H1 (cell line): ENCODE measurements around the gene NAXD. TPM values are rescaled to one million over a fixed set of nuclear protein-coding genes. Genes with fewer than 3 reads are reported as not detected.

Experiments used
- CTCF ChIA-PET: fragments of 300-600 bp; sonication (Branson Sonifier 250); formaldehyde crosslinking; loops from one replicate; lab custom pipeline; 2021; ENCODE audit not compliant: partially characterized antibody; lab: Charles Lee
- POLR2A ChIA-PET: fragments of 300-600 bp; sonication (Branson Sonifier 250); formaldehyde crosslinking; loops from one replicate; lab custom pipeline; 2021; ENCODE audit warnings: inconsistent platforms; ENCODE audit not compliant: partially characterized antibody; lab: Charles Lee
- DNase-seq, 2 experiments: peaks; one replicate each; pipeline versions ENCODE4 v3.0.0 to v3.0.0-alpha.2; 2010 to 2022; ENCODE audit warnings: low spot score in 2 of 2, low read depth in 1 of 2, mixed read lengths in 1 of 2
- FAIRE-seq: peaks from 2 replicates; lab custom pipeline; 2011; peaks lifted over from hg19 to GRCh38; lab: Jason Lieb, UNC
- H2AFZ ChIP-seq: 2 replicates; pipeline ENCODE4 v1.8.1; 2012; ENCODE audit warnings: low read length, inconsistent platforms
- H2AK5ac ChIP-seq: 2 replicates; pipeline ENCODE4 v1.6.1; 2013; ENCODE audit warnings: low read depth, low read length
- H2BK120ac ChIP-seq: replicated peaks from 2 replicates; pipeline ENCODE3; 2013; ENCODE audit warnings: low read depth, low read length, inconsistent platforms
- H2BK12ac ChIP-seq: 2 replicates; pipeline ENCODE4 v1.6.1; 2013; ENCODE audit warnings: low read depth, low read length
- H2BK15ac ChIP-seq: 2 replicates; pipeline ENCODE4 v1.6.1; 2013; ENCODE audit warnings: low read length
- H2BK20ac ChIP-seq: 2 replicates; pipeline ENCODE4 v1.6.1; 2013; ENCODE audit warnings: low read length
- H2BK5ac ChIP-seq: 2 replicates; pipeline ENCODE4 v1.6.1; 2013; ENCODE audit warnings: low read depth, low read length
- H3K14ac ChIP-seq: 2 replicates; pipeline ENCODE4 v1.6.1; 2013; ENCODE audit warnings: inconsistent platforms; ENCODE audit not compliant: insufficient read length
- H3K18ac ChIP-seq: 2 replicates; pipeline ENCODE4 v1.6.1; 2013; ENCODE audit warnings: low read length; ENCODE audit errors: extremely low read depth
- H3K23ac ChIP-seq: 2 replicates; pipeline ENCODE4 v1.6.1; 2013; ENCODE audit warnings: inconsistent platforms; ENCODE audit not compliant: insufficient read length
- H3K23me2 ChIP-seq: 2 replicates; pipeline ENCODE4 v1.6.1; 2013; ENCODE audit warnings: low read depth, low read length
- H3K27ac ChIP-seq: 2 replicates; pipeline ENCODE4 v1.6.1; 2011; ENCODE audit warnings: low read depth, low read length, inconsistent platforms
- H3K27me3 ChIP-seq, 4 experiments: replicated peaks in 1 of 4; 1 replicate in 1 of 4; 2 replicates in 3 of 4; pipeline versions ENCODE4 v1.6.1 to v1.8.1; 2011 to 2013; ENCODE audit warnings: low read length in 3 of 4, mild to moderate bottlenecking in 3 of 4, inconsistent platforms in 2 of 4, mixed read lengths in 2 of 4, moderate library complexity in 1 of 4; ENCODE audit not compliant: control insufficient read depth in 3 of 4, insufficient read depth in 3 of 4; ENCODE audit errors: extremely low read depth in 1 of 4
- H3K36me3 ChIP-seq, 4 experiments: 2 replicates each; pipeline versions ENCODE4 v1.6.1 to v1.8.1; 2011 to 2013; ENCODE audit warnings: mild to moderate bottlenecking in 4 of 4, low read length in 3 of 4, moderate library complexity in 2 of 4, control low read depth in 1 of 4, inconsistent platforms in 1 of 4; ENCODE audit not compliant: insufficient read depth in 4 of 4, control insufficient read depth in 2 of 4
- H3K4ac ChIP-seq: replicated peaks from 2 replicates; pipeline ENCODE3; 2013; ENCODE audit warnings: low read length, low read depth, mixed read lengths, inconsistent platforms; ENCODE audit not compliant: insufficient read length
- H3K4me1 ChIP-seq, 4 experiments: replicated peaks in 1 of 4; 1 replicate in 1 of 4; 2 replicates in 3 of 4; pipeline versions ENCODE4 v1.6.1 to v1.8.1; 2011 to 2013; ENCODE audit warnings: low read length in 3 of 4, inconsistent platforms in 2 of 4, mixed read lengths in 1 of 4; ENCODE audit not compliant: insufficient read depth in 4 of 4, control insufficient read depth in 3 of 4
- H3K4me2 ChIP-seq, 2 experiments: 2 replicates each; pipeline versions ENCODE4 v1.6.1 to v1.8.1; 2011 to 2013; ENCODE audit warnings: low read depth in 2 of 2, low read length in 2 of 2, control low read depth in 1 of 2, inconsistent platforms in 1 of 2, mild to moderate bottlenecking in 1 of 2; ENCODE audit not compliant: insufficient read depth in 1 of 2
- H3K4me3 ChIP-seq, 4 experiments: fragments of 200-600, 300-600 bp in 1 of 4; sonication (generic), shearing (Covaris generic), sonication (Bioruptor Twin) in 1 of 4; 2 replicates each; pipeline versions ENCODE4 v1.5.1 to v1.8.1; 2011 to 2016; ENCODE audit warnings: low read length in 4 of 4, low read depth in 3 of 4, control low read depth in 2 of 4, inconsistent platforms in 2 of 4, mild to moderate bottlenecking in 2 of 4, mixed read lengths in 1 of 4, moderate library complexity in 1 of 4; ENCODE audit not compliant: insufficient read depth in 2 of 4; ENCODE audit errors: extremely low read depth in 1 of 4
- H3K56ac ChIP-seq: replicated peaks from 2 replicates; pipeline ENCODE3; 2013; ENCODE audit warnings: low read depth, mild to moderate bottlenecking, mixed read lengths, low read length, inconsistent platforms; ENCODE audit not compliant: insufficient read length
- H3K79me1 ChIP-seq: 2 replicates; pipeline ENCODE4 v1.6.1; 2013; ENCODE audit warnings: low read depth, low read length, control low read depth
- H3K79me2 ChIP-seq, 2 experiments: 2 replicates each; pipeline versions ENCODE4 v1.6.1 to v1.8.1; 2012 to 2013; ENCODE audit warnings: low read length in 2 of 2, mild to moderate bottlenecking in 2 of 2, inconsistent platforms in 1 of 2; ENCODE audit not compliant: insufficient read depth in 2 of 2, control insufficient read depth in 1 of 2
- H3K9ac ChIP-seq, 4 experiments: replicated peaks in 1 of 4; 1 replicate in 1 of 4; 2 replicates in 3 of 4; pipeline versions ENCODE4 v1.6.1 to v1.8.1; 2011 to 2013; ENCODE audit warnings: low read depth in 3 of 4, low read length in 3 of 4, control low read depth in 2 of 4, mild to moderate bottlenecking in 2 of 4, moderate library complexity in 2 of 4, inconsistent platforms in 1 of 4; ENCODE audit errors: extremely low read depth in 1 of 4
- H3K9me3 ChIP-seq, 2 experiments: 2 replicates each; pipeline versions ENCODE4 v1.6.1 to v1.8.1; 2012 to 2013; ENCODE audit warnings: mild to moderate bottlenecking in 2 of 2, moderate library complexity in 2 of 2, control low read depth in 1 of 2, inconsistent platforms in 1 of 2, low read depth in 1 of 2, low read length in 1 of 2, mixed read lengths in 1 of 2; ENCODE audit not compliant: insufficient read depth in 2 of 2
- H4K20me1 ChIP-seq, 2 experiments: replicated peaks in 1 of 2; 2 replicates each; pipeline versions ENCODE3 to v1.8.1; 2011 to 2013; ENCODE audit warnings: inconsistent platforms in 2 of 2, low read length in 2 of 2, mild to moderate bottlenecking in 1 of 2; ENCODE audit not compliant: insufficient read depth in 2 of 2, control insufficient read depth in 1 of 2
- H4K5ac ChIP-seq: 2 replicates; pipeline ENCODE4 v1.6.1; 2013; ENCODE audit warnings: low read length, low read depth, mixed read lengths, inconsistent platforms; ENCODE audit not compliant: insufficient read length
- H4K8ac ChIP-seq: 2 replicates; pipeline ENCODE4 v1.8.0; 2013; ENCODE audit warnings: mild to moderate bottlenecking, moderate library complexity, low read length, inconsistent platforms; ENCODE audit not compliant: insufficient read depth; ENCODE audit errors: extremely low read depth
- H4K91ac ChIP-seq: replicated peaks from 2 replicates; pipeline ENCODE3; 2013; ENCODE audit warnings: low read length, mixed read lengths, inconsistent platforms; ENCODE audit not compliant: insufficient read length
- CHD2 ChIP-seq: IDR thresholded peaks from 2 replicates; pipeline ENCODE4 v1.6.1; 2012; ENCODE audit warnings: low read length, improper control_type of control experiment
- E2F6 ChIP-seq: IDR thresholded peaks from 2 replicates; pipeline ENCODE4 v1.6.1; 2012; ENCODE audit warnings: inconsistent platforms
- EZH2 ChIP-seq: fragments of 200-600 bp; sonication (generic); IDR thresholded peaks from 2 replicates; pipeline ENCODE4 v1.7.1; 2012; ENCODE audit warnings: low read depth, mild to moderate bottlenecking, moderate library complexity, low read length, inconsistent platforms; ENCODE audit not compliant: severe bottlenecking
- GABPA ChIP-seq: IDR thresholded peaks from 2 replicates; pipeline ENCODE4 v1.6.1; 2011; ENCODE audit warnings: mild to moderate bottlenecking, low read length, moderate library complexity, borderline replicate concordance; ENCODE audit not compliant: insufficient read depth
- KDM1A ChIP-seq: fragments of 200-600, 300-600 bp; sonication (generic); IDR thresholded peaks from 2 replicates; pipeline ENCODE4 v1.7.1; 2016; ENCODE audit warnings: mild to moderate bottlenecking, low read length, borderline replicate concordance
- MAFK ChIP-seq: IDR thresholded peaks from 2 replicates; pipeline ENCODE4 v1.6.1; 2012; ENCODE audit warnings: low read depth, mild to moderate bottlenecking, improper control_type of control experiment, low read length
- SAP30 ChIP-seq: fragments of 300-600 bp; sonication (generic); IDR thresholded peaks from 2 replicates; pipeline ENCODE4 v1.7.1; 2012; ENCODE audit warnings: low read length, moderate library complexity, mild to moderate bottlenecking, inconsistent platforms; ENCODE audit not compliant: insufficient read depth, insufficient replicate concordance
- SP1 ChIP-seq: IDR thresholded peaks from 2 replicates; pipeline ENCODE4 v1.6.1; 2011; ENCODE audit warnings: low read depth, low read length
- SUZ12 ChIP-seq: fragments of 200-600 bp; sonication (generic); IDR thresholded peaks from 2 replicates; pipeline ENCODE4 v1.6.1; 2012; ENCODE audit warnings: mild to moderate bottlenecking, inconsistent platforms, low read length, moderate library complexity, mixed read lengths
- TAF1 ChIP-seq: IDR thresholded peaks from 2 replicates; pipeline ENCODE4 v1.6.1; 2011; ENCODE audit warnings: mild to moderate bottlenecking, low read depth, low read length
- WGBS, 2 experiments: shearing (Covaris generic) in 1 of 2; methylation state at CpG; one replicate each; pipeline versions ENCODE4 v1.1.6 to v1.1.7; 2013 to 2015; ENCODE audit warnings: low lambda C conversion rate in 2 of 2, mixed read lengths in 2 of 2, inconsistent platforms in 1 of 2, low coverage in 1 of 2, missing lambda C conversion rate in 1 of 2; ENCODE audit not compliant: insufficient replicate concordance in 2 of 2, insufficient coverage in 1 of 2, insufficient read length in 1 of 2; ENCODE audit errors: extremely low coverage in 1 of 2, missing lambda C conversion rate in 1 of 2; 5-methylcytosine and 5-hydroxymethylcytosine counted together
- polyA plus RNA-seq, 7 experiments: library from polyadenylated mRNA; depleted of rRNA in 3 of 7; stranded (reverse) in 5 of 7; unstranded in 2 of 7; fragments of >200 nt in 5 of 7; fragments of 200-250 nt in 2 of 7; gene quantifications; 1 replicate in 5 of 7; 2 replicates in 1 of 7; 4 replicates in 1 of 7; pipeline versions ENCODE4 v1.2.1 to v1.2.3, GENCODE V29; 2011 to 2013; ENCODE audit warnings: missing spikeins in 2 of 7, mixed read lengths in 2 of 7
- total RNA-seq: library from RNA; stranded (reverse); fragmentation: NEBNext Ultra II Directional; extraction: Animal tissue kit (Norgen Biotek cat#: 25700); gene quantifications from 2 replicates; pipeline ENCODE4 v1.2.1, GENCODE V29; 2021
- TF ChIP-seq, protein P1 (sequence below): IDR thresholded peaks from 2 replicates; pipeline ENCODE4 v1.6.1; 2011; ENCODE audit warnings: low read depth, mild to moderate bottlenecking, low read length; ENCODE audit not compliant: insufficient read depth

The NAXD gene
- total and polyA plus RNA-seq, 2 of the 8 experiments (the other 6 are each of a cell fraction or from before 2014, with no cell fraction given) = 25.4 to 35.5 TPM

- no peak overlapping the region for H4K91ac ChIP-seq
- no peak overlapping the region for H2BK15ac ChIP-seq
- H2BK12ac ChIP-seq = no peak overlapping the region
- H4K8ac ChIP-seq = no peak overlapping the region; the same call in 1 of the 2 replicates
- DNase-seq = no peak
- H3K4me3 ChIP-seq = no peak overlapping the region
- H3K27me3 ChIP-seq = no peaks in the 10 kb centered on the region
- no peak overlapping the region for H2BK5ac ChIP-seq
- H3K23me2 ChIP-seq = no peaks in the 10 kb centered on the region
- H3K9ac ChIP-seq = no peak overlapping the region
- peaks cover 0 to 3% of the 10 kb centered on the region in 2 experiments for H4K20me1 ChIP-seq
- H2BK20ac ChIP-seq = no peak overlapping the region
- 0 out of 2 replicates have a peak, but pooled peaks cover 2% of the 10 kb centered on the region for H3K79me1 ChIP-seq
- no peaks in the 10 kb centered on the region for H3K4me1 ChIP-seq
- no peak overlapping the region for H3K18ac ChIP-seq
- H2AK5ac ChIP-seq = no peak overlapping the region
- H3K36me3 ChIP-seq = peaks cover 2 to 9% (median 4%) of the 10 kb centered on the region in 4 experiments; a peak in 5 of 8 replicates
- 90% methylated on average over 15 of the region's 16 CpGs; no CpG with 5 or more reads in 1 of the 2 experiments for WGBS, 2 experiments
- no peak overlapping the region for H2AFZ ChIP-seq
- ChIA-PET CTCF (no interaction called here), POLR2A (interaction anchor here (1.1 to 7.1 kb wide), 3 partner anchors 17 to 27 kb away, joined by 3 to 43 read pairs (median 6); partner anchors contain the start of gene CARS2)
- no peak overlapping the region for H3K27ac ChIP-seq
- no peak for FAIRE-seq
- no peaks in the 10 kb centered on the region for H3K79me2 ChIP-seq
- H3K4me2 ChIP-seq = no peak overlapping the region
- H2BK120ac ChIP-seq = no peak overlapping the region
- no peak overlapping the region for H3K56ac ChIP-seq
- H3K14ac ChIP-seq = no peak overlapping the region
- H3K23ac ChIP-seq = no peak overlapping the region
- no peak overlapping the region for H4K5ac ChIP-seq
- no peaks in the 10 kb centered on the region for H3K9me3 ChIP-seq
- no peak overlapping the region for H3K4ac ChIP-seq
- TF ChIP-seq E2F6 = no peak
- TF ChIP-seq KDM1A = no peak
- TF ChIP-seq, protein P1, sequence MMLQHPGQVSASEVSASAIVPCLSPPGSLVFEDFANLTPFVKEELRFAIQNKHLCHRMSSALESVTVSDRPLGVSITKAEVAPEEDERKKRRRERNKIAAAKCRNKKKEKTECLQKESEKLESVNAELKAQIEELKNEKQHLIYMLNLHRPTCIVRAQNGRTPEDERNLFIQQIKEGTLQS = no peak
- TF ChIP-seq MAFK = no peak
- TF ChIP-seq CHD2 = no peak
- no peak for TF ChIP-seq SUZ12
- TF ChIP-seq EZH2 = no peak
- no peak for TF ChIP-seq SAP30
- no peak for TF ChIP-seq TAF1
- no peak for TF ChIP-seq GABPA
- no peak for TF ChIP-seq SP1
Measured at GRCh38 chr13:110687736-110688135, 72.4 kb downstream of the NAXD start.
